GM12892 (cell line): ENCODE results near the gene TACC2. TPM values are rescaled to one million over a fixed set of nuclear protein-coding genes. Genes with fewer than 3 reads are reported as not detected.

Experiments used
- DNase-seq: peaks from one replicate; pipeline ENCODE4 v3.0.0; 2011; ENCODE audit not compliant: insufficient read length
- FAIRE-seq: peaks from 2 replicates; lab custom pipeline; 2011; peaks lifted over from hg19 to GRCh38; lab: Jason Lieb, UNC
- POLR2A ChIP-seq: IDR thresholded peaks from 2 replicates; pipeline ENCODE4 v1.6.1; 2011; ENCODE audit warnings: low read depth, low read length, control low read depth
- POLR2AphosphoS5 ChIP-seq: IDR thresholded peaks from 2 replicates; pipeline ENCODE4 v1.6.1; 2011; ENCODE audit warnings: low read depth, low read length, control low read depth
- TAF1 ChIP-seq: IDR thresholded peaks from 2 replicates; pipeline ENCODE4 v1.6.1; 2011; ENCODE audit warnings: low read depth, mild to moderate bottlenecking, control low read depth, low read length, borderline replicate concordance
- polyA plus RNA-seq: library from polyadenylated mRNA; unstranded; fragments of >200 nt; gene quantifications from one replicate; pipeline ENCODE4 v1.2.1, GENCODE V29; 2012; ENCODE audit warnings: missing spikeins, inconsistent platforms; ENCODE audit not compliant: missing spikeins

TACC2 gene
- polyA plus RNA-seq: 0.02 TPM

DNA sequence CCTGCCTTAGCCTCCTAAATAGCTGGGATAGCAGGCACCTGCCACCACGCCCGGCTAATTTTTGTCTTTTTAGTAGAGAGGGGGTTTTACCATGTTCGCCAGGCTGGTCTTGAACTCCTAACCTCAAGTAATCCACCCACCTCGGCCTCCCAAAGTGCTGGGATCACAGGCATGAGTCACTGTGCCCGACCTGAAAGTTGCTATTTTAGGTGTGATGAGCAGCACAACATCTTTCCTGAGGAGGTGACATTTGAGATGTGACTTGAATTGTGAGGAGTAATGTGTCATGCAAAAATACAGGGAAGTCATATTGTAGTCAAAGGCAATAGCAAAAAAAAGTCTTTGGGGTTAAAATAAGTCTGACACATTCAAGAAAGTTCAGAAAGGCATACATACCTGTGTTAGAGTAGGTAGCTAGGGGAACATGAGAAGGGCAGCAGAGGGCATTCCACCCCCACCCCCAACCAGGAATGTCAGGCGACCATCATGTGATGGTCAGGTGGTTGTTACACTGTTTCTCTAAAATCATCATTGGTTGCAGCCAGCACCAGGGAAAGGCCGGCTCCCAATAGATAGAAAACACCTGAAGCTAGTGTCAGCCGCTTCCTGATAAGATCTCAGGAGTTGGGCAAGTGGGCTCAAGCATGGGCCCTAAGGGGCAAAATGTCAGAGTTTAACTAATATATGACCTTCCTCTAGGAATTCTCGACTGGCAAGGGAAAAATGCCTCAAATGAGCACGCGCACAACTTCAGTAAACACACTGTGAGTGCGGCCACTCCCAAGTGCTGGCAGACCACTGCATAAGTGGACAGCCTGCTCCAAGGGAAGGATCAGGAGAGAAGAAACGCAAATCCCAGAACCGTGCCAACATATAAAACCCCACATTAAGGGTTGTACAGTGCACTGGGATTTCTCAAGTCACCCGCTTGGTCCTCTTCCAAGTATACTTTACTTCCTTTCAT lies at the start of gene TACC2:
TSS of gene TACC2 (plus strand) at position 803 of the 964 bp plus-strand sequence. CDS start 32,819 bp downstream, outside the sequence.
- DNase-seq (no peak), FAIRE-seq (no peak)
- TF ChIP-seq POLR2A (no peak), POLR2AphosphoS5 (no peak), TAF1 (no peak)

GRCh38 chr10:121941532-121941931 lies 47.4 kb upstream of the TACC2 start:
- DNase-seq: no peak
- FAIRE-seq: no peak
- TF ChIP-seq POLR2A (no peak), TAF1 (no peak), POLR2AphosphoS5 (no peak)

DNA sequence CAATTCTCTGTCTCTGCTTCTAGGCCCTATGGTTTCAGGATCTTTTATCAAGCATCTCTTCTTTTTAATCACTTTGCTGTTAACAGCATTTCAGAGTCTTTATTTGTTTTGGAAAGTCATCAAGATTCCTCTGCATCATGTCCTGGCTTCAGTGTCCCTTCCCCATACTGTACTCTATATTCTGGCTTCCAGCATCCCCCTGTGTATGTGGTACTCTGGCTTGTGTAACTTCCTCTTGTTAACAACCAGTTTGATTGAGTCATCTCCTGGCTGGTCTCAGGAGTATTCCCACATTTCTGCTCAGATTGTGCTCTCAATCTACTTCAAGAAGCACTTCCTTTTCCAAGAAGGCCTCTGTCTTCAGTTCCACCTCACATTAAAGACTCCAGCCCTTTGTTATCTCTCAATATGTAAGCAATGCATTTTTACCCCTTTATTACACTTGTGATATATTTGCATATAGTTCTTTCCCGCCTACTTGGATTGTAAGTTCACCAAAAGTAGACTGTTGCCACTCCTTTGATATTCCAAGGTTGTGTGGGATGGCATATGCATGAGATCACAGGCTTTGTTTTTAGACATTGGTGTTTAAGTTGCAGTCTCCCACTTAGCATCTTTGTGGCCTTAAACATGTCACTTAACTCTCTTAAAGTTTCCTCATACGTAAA lies 46.1 kb upstream of the TACC2 start:
- no peak for DNase-seq
- no peak for FAIRE-seq

DNA sequence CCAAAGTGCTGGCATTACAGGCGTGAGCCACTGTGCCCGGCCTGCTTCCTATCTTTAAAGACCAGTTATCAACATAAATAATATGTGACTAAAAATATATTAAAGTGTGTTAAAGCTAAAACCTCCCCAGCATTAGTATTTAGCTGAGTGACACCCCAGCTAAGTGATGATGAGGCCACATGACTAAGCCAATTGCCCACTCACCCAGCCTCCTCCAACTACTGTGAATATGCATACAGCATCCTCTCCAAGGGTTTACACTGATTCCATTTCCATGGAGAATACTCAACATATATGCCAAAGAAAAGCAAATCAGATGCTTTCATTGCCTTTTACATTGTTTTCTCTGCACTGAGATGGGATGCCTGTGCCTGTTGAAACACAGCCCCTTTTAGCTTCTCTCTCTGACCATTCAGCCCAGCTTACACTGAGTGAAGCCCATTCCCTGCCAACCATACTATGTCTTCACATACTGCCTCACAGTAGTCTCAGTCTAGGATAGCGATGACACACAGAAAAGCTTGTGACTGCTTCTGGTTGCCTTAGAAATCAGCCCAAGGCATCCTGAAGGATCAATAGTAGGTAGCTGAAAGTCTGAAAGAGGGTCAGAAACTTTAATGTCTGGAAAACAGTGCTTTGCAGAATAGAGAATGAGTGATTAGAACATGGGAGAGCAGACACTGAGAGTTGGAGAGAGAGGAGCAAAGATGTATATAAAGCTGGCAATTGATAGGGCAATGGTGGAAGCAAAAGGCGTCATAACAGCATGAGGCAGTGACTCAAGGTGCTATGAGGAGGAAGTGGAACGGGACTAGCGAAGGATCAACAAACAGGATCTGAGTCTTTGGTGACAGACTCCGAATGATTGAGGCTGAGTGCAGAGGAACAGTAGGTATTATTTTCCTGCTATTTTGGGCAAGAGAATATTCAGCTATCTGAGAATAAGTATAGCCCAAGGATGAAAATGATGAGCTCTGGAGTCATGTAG lies 41.3 kb upstream of the TACC2 start:
- FAIRE-seq (peak; percentile 9), DNase-seq (no peak)
- TF ChIP-seq TAF1 (no peak), POLR2AphosphoS5 (no peak), POLR2A (no peak)

More for the DNA sequence above, 46.1 kb upstream of the TACC2 start:
- TF ChIP-seq POLR2A: no peak
- TF ChIP-seq POLR2AphosphoS5: no peak
- no peak for TF ChIP-seq TAF1

DNA sequence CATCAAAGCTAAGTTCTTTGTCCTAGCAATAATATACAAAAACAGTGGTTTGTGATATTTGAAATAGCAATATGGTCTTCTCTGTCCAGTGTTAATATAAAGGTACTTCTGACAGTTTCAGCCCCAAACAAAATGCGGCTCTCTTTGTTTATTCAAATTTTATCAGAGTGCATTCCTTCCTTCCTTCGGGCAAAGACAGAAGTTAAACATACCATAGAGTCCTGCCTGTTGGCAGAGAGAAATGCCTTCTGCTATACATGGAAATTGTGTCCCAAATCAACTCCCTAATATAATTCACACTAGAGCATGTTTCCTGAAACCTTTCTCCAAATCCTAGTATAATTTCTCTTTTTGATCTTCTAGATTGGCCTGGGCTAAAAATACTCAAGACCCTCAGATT lies 39.9 kb upstream of the TACC2 start:
- no peak for DNase-seq
- no peak for TF ChIP-seq TAF1
- TF ChIP-seq POLR2A: no peak
- no peak for TF ChIP-seq POLR2AphosphoS5
- FAIRE-seq: no peak

DNA sequence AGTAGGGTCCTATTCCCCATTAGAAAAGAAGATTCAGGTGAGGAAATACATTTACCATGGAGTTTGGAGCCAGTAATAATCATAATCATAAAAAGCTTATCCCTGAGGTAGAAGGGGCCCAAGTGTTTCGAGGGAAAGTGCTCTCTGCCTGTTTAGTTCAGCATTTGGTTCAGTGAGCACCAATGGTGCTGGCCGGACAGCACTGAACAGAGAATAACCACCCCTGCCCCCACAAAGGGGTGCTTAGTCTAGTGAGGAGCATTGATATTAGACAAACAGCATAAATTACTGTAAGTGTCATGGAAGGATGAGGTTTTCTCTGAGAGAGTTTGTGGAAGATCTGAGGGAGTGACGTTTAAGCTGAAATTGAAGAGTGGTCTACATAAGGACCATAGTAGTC lies 39.5 kb upstream of the TACC2 start:
- no peak for FAIRE-seq
- no peak for DNase-seq
- TF ChIP-seq POLR2A (no peak), POLR2AphosphoS5 (no peak), TAF1 (no peak)

DNA sequence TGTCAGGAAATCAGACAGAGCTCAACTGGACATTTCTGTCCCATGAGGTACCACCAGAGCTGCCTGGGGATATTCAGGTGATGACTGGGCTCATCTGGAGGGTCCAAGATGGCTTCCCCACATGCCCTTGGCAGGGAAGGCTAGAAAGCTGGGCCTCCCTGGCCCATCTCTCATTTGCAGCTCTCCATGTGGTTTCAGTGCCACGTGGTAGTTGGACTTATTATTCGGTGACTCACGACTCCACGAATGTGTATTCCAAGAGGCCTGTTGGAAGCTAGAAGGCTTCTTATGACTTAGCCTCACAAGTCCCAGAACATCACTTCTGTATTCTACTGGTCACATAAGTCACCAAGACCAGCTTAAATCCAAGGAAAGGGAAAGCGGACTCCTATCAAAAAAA lies 36.7 kb upstream of the TACC2 start:
- DNase-seq (no peak), FAIRE-seq (no peak)
- TF ChIP-seq POLR2AphosphoS5 (no peak), POLR2A (no peak), TAF1 (no peak)

DNA sequence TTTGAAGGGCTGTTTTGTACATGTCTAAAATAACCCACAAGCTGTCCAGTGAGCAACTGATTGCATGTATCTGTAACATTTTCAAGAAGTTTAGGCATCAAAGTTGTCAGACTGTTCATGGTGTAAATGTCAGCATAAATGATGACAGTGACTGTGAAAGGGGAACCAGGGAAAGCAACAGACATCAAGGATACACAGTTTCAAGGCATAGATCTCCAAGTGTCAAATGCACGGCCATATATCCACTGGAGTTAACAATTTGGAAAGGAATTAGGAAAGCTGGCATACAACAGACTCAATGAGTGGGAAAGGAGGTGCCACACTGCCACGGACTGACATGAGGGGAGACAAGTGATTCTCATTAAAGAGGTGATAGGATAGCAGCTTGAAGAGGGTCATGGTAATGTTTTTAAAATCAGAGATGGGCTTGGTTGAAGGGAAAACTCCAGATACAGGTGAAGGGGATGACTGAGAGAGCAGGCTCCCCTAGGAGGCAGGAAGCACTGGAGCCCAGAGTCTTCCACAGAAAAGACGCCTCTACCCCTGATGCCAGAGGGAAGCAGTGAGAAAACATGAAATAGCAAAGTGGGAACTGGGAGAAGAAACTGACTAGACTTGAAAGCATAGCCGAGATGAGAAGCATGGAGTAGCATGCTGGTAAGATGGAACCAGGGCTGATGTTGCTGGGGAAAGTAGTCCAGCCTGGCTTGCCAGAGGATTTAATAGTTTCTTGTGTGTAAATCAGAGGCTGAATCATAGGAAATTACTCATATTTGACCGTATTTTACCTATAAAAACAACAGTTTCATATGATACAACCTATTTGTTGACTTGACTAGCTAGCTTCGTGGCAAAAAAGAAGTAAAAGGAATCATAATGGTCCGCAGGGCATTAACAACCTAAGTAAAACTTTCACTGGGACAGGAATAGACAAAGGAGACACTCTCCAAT lies 32.6 kb upstream of the TACC2 start:
- DNase-seq (no peak), FAIRE-seq (no peak)
- no peak for TF ChIP-seq TAF1
- TF ChIP-seq POLR2AphosphoS5: no peak

DNA sequence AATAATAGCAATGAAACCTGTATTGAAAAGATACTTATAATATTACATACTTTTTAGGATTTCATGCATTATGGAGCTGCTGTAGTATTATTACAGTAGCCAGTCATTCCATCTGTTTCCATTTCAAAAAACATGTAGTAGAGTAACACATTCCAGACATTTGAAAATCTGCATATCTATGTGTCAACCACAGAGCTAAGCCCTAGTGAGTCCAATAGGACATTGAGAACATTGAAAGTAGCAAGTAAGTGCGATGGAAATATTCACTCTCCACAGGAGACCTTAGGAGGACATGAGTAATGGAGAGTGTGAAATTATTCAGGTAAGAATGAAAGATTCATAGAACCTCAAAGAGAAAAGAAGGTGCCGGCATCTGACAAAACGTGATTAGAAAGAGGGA lies 29.3 kb upstream of the TACC2 start:
- TF ChIP-seq TAF1 (no peak), POLR2AphosphoS5 (no peak), POLR2A (no peak)
- FAIRE-seq: no peak
- no peak for DNase-seq

DNA sequence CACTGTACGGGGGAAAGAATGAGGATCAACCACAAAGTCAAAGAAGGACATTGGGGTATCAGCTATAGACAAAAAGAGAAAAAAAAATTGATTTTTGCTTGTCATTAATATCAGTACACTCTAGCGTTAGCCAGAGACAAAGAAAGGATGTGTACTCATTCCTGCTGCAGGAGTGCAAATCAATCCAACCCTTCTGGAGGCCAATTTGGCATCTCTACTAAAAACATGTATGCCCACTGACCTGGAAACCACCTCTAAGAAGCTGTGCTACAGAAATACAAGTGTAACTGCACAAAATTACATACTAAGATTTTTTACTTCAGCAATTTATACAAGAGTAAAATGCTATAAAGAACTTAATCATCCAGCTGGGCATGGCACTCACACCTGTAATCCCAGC lies 27.5 kb upstream of the TACC2 start:
- FAIRE-seq: no peak
- no peak for DNase-seq
- no peak for TF ChIP-seq TAF1
- no peak for TF ChIP-seq POLR2AphosphoS5
- TF ChIP-seq POLR2A: no peak
